OCI-LY1 (cell line): ENCODE results near the gene SPACA7.

Experiments
- H2AFZ ChIP-seq: fragments of 200-600 bp; sonication (generic), shearing (Covaris generic); 2 replicates; pipeline ENCODE4 v1.6.0; 2014; ENCODE audit warnings: antibody characterized with exemption, mild to moderate bottlenecking, low read length
- H3F3A ChIP-seq: fragments of 200-600 bp; sonication (generic), shearing (Covaris generic); 2 replicates; pipeline ENCODE4 v1.6.0; 2014; ENCODE audit warnings: mild to moderate bottlenecking, antibody characterized with exemption, low read length, moderate library complexity; ENCODE audit not compliant: insufficient read depth
- H3K27ac ChIP-seq: fragments of 200-600 bp; sonication (generic); 2 replicates; pipeline ENCODE4 v1.5.1; 2014; ENCODE audit warnings: low read length, mixed run types, mild to moderate bottlenecking, low read depth; ENCODE audit not compliant: poor library complexity, severe bottlenecking
- H3K27me3 ChIP-seq: fragments of 200-600 bp; sonication (generic); 2 replicates; pipeline ENCODE4 v1.6.0; 2014; ENCODE audit warnings: antibody characterized with exemption, mild to moderate bottlenecking, low read length, moderate library complexity; ENCODE audit not compliant: insufficient read depth
- H3K36me3 ChIP-seq: fragments of 200-600 bp; sonication (generic); 2 replicates; pipeline ENCODE4 v1.6.1; 2014; ENCODE audit warnings: mild to moderate bottlenecking, antibody characterized with exemption, low read length, moderate library complexity, mixed read lengths; ENCODE audit not compliant: insufficient read depth
- H3K4me1 ChIP-seq: fragments of 200-600 bp; sonication (generic); 2 replicates; pipeline ENCODE4 v1.5.1; 2014; ENCODE audit warnings: mild to moderate bottlenecking, low read length, moderate library complexity; ENCODE audit not compliant: insufficient read depth, severe bottlenecking
- H3K4me2 ChIP-seq: fragments of 200-600 bp; sonication (generic), shearing (Covaris generic); 2 replicates; pipeline ENCODE4 v1.6.1; 2014; ENCODE audit warnings: low read length
- H3K4me3 ChIP-seq: fragments of 200-600 bp; sonication (generic); 2 replicates; pipeline ENCODE4 v1.5.1; 2014; ENCODE audit warnings: low read length, low read depth, mild to moderate bottlenecking, mixed read lengths; ENCODE audit not compliant: poor library complexity, severe bottlenecking
- H3K79me2 ChIP-seq: fragments of 200-600 bp; shearing (Covaris generic); 2 replicates; pipeline ENCODE4 v1.6.1; 2016; ENCODE audit warnings: mixed run types, low read length, mixed read lengths; ENCODE audit not compliant: insufficient read depth
- H3K9ac ChIP-seq: fragments of 200-600 bp; sonication (generic), shearing (Covaris generic); 2 replicates; pipeline ENCODE4 v1.6.1; 2014; ENCODE audit warnings: mild to moderate bottlenecking, low read length, mixed read lengths
- H3K9me2 ChIP-seq: fragments of 200-600 bp; sonication (generic), shearing (Covaris generic); 2 replicates; pipeline ENCODE4 v1.6.1; 2014; ENCODE audit warnings: low read depth, mild to moderate bottlenecking, low read length, mixed read lengths
- H3K9me3 ChIP-seq: fragments of 200-600 bp; shearing (Covaris generic); 2 replicates; pipeline ENCODE4 v1.6.1; 2014; ENCODE audit warnings: low read length, mixed read lengths
- H4K20me1 ChIP-seq: fragments of 200-600 bp; sonication (generic), shearing (Covaris generic); 2 replicates; pipeline ENCODE4 v1.6.0; 2016; ENCODE audit warnings: mild to moderate bottlenecking, low read length; ENCODE audit not compliant: insufficient read depth
- EZH2 ChIP-seq: fragments of 200-600 bp; sonication (generic), shearing (Covaris generic); IDR thresholded peaks from 2 replicates; pipeline ENCODE4 v1.8.0; 2017; ENCODE audit warnings: borderline replicate concordance, mixed run types, mild to moderate bottlenecking, antibody characterized with exemption, low read length, moderate library complexity, mixed read lengths
- TF ChIP-seq, protein P1 (sequence below): fragments of 200-600 bp; sonication (generic), shearing (Covaris generic); IDR thresholded peaks from 2 replicates; pipeline ENCODE4 v1.5.1; 2017; ENCODE audit warnings: mild to moderate bottlenecking, antibody characterized with exemption, low read length, moderate library complexity, mixed read lengths

Gene SPACA7

DNA sequence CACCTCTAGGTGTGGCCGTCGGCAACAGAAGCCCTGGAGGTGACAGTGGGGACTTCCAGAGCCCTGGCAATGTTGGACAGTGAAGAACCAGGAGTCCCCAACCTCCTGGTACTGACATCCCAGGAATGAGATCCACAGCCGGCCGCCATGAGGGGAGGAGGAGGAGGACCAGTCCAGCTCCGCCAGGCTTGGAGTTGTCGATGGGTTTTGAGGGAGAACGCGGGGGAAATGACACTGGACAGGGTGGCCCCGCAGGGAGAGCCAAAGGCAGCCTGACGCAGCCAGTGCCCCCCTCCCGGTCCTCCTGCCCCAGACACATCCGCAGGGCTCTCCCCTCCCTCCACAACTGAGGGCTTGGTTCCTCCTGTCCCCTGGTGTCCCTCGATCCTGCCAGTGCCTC is 57.9 kb downstream of the SPACA7 start:
- Histone ChIP-seq H2AFZ (no peak overlapping the region), H3K4me3 (no peak overlapping the region), H3K9me3 (peaks cover 7% of the 10 kb centered on the region), H3F3A (no peaks in the 10 kb centered on the region), H3K79me2 (no peaks in the 10 kb centered on the region), H3K36me3 (no peaks in the 10 kb centered on the region), H3K4me1 (no peaks in the 10 kb centered on the region), H3K9ac (no peak overlapping the region), H4K20me1 (no peaks in the 10 kb centered on the region), H3K27ac (no peak overlapping the region), H3K4me2 (no peak overlapping the region), H3K27me3 (no peaks in the 10 kb centered on the region), H3K9me2 (no peaks in the 10 kb centered on the region)
- TF ChIP-seq, protein P1, sequence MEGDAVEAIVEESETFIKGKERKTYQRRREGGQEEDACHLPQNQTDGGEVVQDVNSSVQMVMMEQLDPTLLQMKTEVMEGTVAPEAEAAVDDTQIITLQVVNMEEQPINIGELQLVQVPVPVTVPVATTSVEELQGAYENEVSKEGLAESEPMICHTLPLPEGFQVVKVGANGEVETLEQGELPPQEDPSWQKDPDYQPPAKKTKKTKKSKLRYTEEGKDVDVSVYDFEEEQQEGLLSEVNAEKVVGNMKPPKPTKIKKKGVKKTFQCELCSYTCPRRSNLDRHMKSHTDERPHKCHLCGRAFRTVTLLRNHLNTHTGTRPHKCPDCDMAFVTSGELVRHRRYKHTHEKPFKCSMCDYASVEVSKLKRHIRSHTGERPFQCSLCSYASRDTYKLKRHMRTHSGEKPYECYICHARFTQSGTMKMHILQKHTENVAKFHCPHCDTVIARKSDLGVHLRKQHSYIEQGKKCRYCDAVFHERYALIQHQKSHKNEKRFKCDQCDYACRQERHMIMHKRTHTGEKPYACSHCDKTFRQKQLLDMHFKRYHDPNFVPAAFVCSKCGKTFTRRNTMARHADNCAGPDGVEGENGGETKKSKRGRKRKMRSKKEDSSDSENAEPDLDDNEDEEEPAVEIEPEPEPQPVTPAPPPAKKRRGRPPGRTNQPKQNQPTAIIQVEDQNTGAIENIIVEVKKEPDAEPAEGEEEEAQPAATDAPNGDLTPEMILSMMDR, result no peak
- no peak for TF ChIP-seq EZH2

DNA sequence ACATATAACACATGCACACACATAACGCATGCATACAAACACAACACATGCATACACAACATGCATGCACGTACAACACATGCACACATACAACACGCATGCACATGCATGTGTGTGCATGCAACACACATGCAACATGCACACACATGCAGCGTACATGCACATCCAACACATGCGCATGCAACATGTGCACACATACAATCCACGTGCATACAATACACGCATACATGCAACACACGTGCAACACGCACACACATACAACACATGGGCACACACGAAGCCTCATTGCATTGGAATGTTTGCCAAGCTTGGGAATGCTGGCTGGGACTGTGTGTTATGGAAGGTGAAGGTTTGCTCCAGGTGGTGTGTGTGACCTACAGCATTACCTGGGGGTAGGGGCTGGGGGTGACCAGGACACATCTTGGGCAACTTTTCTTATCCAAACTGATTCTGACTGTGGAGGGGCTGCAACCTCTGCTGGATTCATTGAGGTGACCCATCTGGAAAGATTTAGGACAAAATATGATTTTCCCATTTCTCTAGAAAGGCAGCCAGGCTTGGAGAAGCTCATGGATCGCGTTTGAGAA is 58.9 kb downstream of the SPACA7 start:
- no peaks in the 10 kb centered on the region for H4K20me1 ChIP-seq
- peaks cover 7% of the 10 kb centered on the region for H3K9me3 ChIP-seq
- H3K27ac ChIP-seq, result no peak overlapping the region
- H3F3A ChIP-seq, result no peaks in the 10 kb centered on the region
- H3K27me3 ChIP-seq, result no peaks in the 10 kb centered on the region
- no peak overlapping the region for H3K9ac ChIP-seq
- TF ChIP-seq, protein P1, result no peak
- no peak for TF ChIP-seq EZH2
- H3K4me3 ChIP-seq, result no peak overlapping the region
- no peaks in the 10 kb centered on the region for H3K36me3 ChIP-seq
- H2AFZ ChIP-seq, result no peak overlapping the region
- no peak overlapping the region for H3K4me2 ChIP-seq
- no peaks in the 10 kb centered on the region for H3K9me2 ChIP-seq
- H3K4me1 ChIP-seq, result no peaks in the 10 kb centered on the region
- no peaks in the 10 kb centered on the region for H3K79me2 ChIP-seq

DNA sequence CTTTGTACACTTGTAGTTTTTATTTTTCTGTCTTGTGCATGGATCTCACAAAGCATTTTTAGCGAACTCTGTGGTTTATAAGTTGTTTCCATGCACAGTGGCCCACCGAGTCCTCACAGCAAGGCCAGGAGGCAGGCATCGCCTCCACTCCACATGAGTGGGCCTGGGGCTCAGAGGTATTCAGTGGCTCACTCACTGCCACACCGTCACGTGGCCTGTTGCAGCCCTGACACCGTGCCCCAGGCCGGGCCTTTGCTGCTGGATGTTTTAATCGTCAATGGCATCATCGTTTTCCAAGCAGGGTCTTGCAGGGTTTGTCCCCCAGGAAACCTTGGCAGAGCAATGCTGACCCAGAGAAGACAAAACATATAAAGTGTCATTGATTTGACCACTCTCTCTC is 59.8 kb downstream of the SPACA7 start:
- H3K9me2 ChIP-seq, result no peaks in the 10 kb centered on the region
- no peaks in the 10 kb centered on the region for H3F3A ChIP-seq
- H3K36me3 ChIP-seq, result no peaks in the 10 kb centered on the region
- H3K4me1 ChIP-seq, result no peaks in the 10 kb centered on the region
- H3K9me3 ChIP-seq, result peaks cover 7% of the 10 kb centered on the region
- no peaks in the 10 kb centered on the region for H3K27me3 ChIP-seq
- H3K4me3 ChIP-seq, result no peak overlapping the region
- TF ChIP-seq, protein P1, result no peak
- TF ChIP-seq EZH2, result no peak
- no peak overlapping the region for H3K9ac ChIP-seq
- no peak overlapping the region for H3K27ac ChIP-seq
- H4K20me1 ChIP-seq, result no peaks in the 10 kb centered on the region
- H3K79me2 ChIP-seq, result no peaks in the 10 kb centered on the region
- no peak overlapping the region for H3K4me2 ChIP-seq
- H2AFZ ChIP-seq, result no peak overlapping the region
